ENCODE measurements around the gene SAMD11.
"Not testable (repeated sequence)": the region's sequence is repeated elsewhere in the genome, so short reads cannot be mapped to it uniquely, and the experiment has no call there.

- TF ChIP-seq, protein P1, sequence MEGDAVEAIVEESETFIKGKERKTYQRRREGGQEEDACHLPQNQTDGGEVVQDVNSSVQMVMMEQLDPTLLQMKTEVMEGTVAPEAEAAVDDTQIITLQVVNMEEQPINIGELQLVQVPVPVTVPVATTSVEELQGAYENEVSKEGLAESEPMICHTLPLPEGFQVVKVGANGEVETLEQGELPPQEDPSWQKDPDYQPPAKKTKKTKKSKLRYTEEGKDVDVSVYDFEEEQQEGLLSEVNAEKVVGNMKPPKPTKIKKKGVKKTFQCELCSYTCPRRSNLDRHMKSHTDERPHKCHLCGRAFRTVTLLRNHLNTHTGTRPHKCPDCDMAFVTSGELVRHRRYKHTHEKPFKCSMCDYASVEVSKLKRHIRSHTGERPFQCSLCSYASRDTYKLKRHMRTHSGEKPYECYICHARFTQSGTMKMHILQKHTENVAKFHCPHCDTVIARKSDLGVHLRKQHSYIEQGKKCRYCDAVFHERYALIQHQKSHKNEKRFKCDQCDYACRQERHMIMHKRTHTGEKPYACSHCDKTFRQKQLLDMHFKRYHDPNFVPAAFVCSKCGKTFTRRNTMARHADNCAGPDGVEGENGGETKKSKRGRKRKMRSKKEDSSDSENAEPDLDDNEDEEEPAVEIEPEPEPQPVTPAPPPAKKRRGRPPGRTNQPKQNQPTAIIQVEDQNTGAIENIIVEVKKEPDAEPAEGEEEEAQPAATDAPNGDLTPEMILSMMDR (IDR thresholded peaks at IDR 0.05; ENCODE audit: insufficient read depth, low read length): not testable (repeated sequence)
- not testable (repeated sequence) for TF ChIP-seq SPI1 (IDR thresholded peaks at IDR 0.05; ENCODE audit: borderline replicate concordance, low read depth); POLR2AphosphoS5 (IDR thresholded peaks at IDR 0.05; ENCODE audit: low read depth); GABPA (IDR thresholded peaks at IDR 0.05; ENCODE audit: low read depth)
Observed at GRCh38 chr1:876428-877208, 47.1 kb upstream of the SAMD11 start.
